Right lobe of liver (tissue), 4 donors: ENCODE data around the gene SCFD2.

ENCODE experiments used
- POLR2A ChIP-seq: fragments of 450-650 bp; IDR thresholded peaks from one replicate; pipeline ENCODE4 v1.6.1; 2017; ENCODE audit warnings: antibody characterized with exemption, mild to moderate bottlenecking
- TF ChIP-seq, protein P1 (sequence below), 4 donors: fragments of 200-600 bp in 3 of 4; fragments of 450-650 bp in 1 of 4; IDR thresholded peaks; one replicate each; pipeline versions ENCODE4 v1.5.1 to v1.8.0; 2016 to 2022; ENCODE audit warnings: antibody characterized with exemption in 4 of 4, mild to moderate bottlenecking in 2 of 4
- donor health status: DM: no; HTN: no; CAD: no.
- donor health status: DM: no; HTN: no; CAD: no.
- donor health status: DM: no; HTN: yes; CAD: no.

DNA sequence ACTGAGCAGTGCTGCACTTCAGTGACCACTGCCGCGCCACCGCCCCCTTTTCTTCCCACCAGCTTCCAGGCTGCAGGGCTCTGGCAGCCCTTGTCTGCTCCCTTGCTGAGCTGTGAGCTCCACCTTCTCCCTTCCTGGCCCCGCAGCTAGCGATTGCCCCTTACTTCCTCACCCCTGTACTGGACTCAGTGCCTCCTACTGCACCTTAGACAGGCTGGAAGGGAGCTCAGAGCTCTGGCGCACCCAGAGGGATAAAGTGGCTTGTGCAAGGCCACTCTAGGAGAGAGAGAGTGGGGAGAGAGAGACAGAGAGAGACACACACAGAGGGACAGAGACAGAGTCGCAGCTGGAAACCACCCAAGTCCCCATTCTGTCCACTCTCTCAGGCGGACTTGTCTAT is 497.7 kb downstream of the SCFD2 start:
- TF ChIP-seq, protein P1, sequence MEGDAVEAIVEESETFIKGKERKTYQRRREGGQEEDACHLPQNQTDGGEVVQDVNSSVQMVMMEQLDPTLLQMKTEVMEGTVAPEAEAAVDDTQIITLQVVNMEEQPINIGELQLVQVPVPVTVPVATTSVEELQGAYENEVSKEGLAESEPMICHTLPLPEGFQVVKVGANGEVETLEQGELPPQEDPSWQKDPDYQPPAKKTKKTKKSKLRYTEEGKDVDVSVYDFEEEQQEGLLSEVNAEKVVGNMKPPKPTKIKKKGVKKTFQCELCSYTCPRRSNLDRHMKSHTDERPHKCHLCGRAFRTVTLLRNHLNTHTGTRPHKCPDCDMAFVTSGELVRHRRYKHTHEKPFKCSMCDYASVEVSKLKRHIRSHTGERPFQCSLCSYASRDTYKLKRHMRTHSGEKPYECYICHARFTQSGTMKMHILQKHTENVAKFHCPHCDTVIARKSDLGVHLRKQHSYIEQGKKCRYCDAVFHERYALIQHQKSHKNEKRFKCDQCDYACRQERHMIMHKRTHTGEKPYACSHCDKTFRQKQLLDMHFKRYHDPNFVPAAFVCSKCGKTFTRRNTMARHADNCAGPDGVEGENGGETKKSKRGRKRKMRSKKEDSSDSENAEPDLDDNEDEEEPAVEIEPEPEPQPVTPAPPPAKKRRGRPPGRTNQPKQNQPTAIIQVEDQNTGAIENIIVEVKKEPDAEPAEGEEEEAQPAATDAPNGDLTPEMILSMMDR (IDR thresholded peaks at IDR 0.05): no peak
- no peak for TF ChIP-seq POLR2A
